HUES6 (cell line): ENCODE measurements around the gene ASB16.
"Not testable (repeated sequence)": the region's sequence is repeated elsewhere in the genome, so short reads cannot be mapped to it uniquely, and the experiment has no call there.

Source experiments
- H3K27ac ChIP-seq: 2 replicates; pipeline ENCODE4 v1.7.0; 2013; ENCODE audit warnings: low read depth, mild to moderate bottlenecking, low read length, inconsistent platforms
- H3K27me3 ChIP-seq: 2 replicates; pipeline ENCODE4 v1.6.1; 2013; ENCODE audit warnings: low read length; ENCODE audit not compliant: control insufficient read depth, insufficient read depth
- H3K36me3 ChIP-seq: 2 replicates; pipeline ENCODE4 v1.6.1; 2013; ENCODE audit warnings: low read length; ENCODE audit not compliant: control insufficient read depth, insufficient read depth
- H3K4me1 ChIP-seq: 2 replicates; pipeline ENCODE4 v1.6.1; 2013; ENCODE audit warnings: low read length; ENCODE audit not compliant: control insufficient read depth, insufficient read depth
- H3K4me3 ChIP-seq: 2 replicates; pipeline ENCODE4 v1.5.1; 2013; ENCODE audit warnings: low read depth, low read length
- H3K9ac ChIP-seq: one replicate; pipeline ENCODE4 v1.6.1; 2013; ENCODE audit warnings: mild to moderate bottlenecking, low read length
- H3K9me3 ChIP-seq: 2 replicates; pipeline ENCODE4 v1.6.1; 2013; ENCODE audit warnings: low read depth, low read length; ENCODE audit not compliant: control insufficient read depth, insufficient read depth

The ASB16 gene

GRCh38 chr17:44132275-44132821 is 38.2 kb upstream of the ASB16 start:
- Histone ChIP-seq H3K27me3 (no peaks in the 10 kb centered on the region), H3K36me3 (no peaks in the 10 kb centered on the region), H3K9me3 (no peaks in the 10 kb centered on the region), H3K4me1 (peaks cover under 1% of the 10 kb centered on the region; the same call in 1 of the 2 replicates), H3K4me3 (no peak overlapping the region), H3K27ac (no peak overlapping the region), H3K9ac (no peak overlapping the region)

- peaks cover 15% of the 10 kb centered on the region for H3K4me1 ChIP-seq
- no peak overlapping the region for H3K4me3 ChIP-seq
- H3K9me3 ChIP-seq: no peaks in the 10 kb centered on the region
- no peaks in the 10 kb centered on the region for H3K36me3 ChIP-seq
- no peaks in the 10 kb centered on the region for H3K27me3 ChIP-seq
- no peak overlapping the region for H3K27ac ChIP-seq
- no peak overlapping the region for H3K9ac ChIP-seq
Observed at GRCh38 chr17:44133918-44134476, 36.5 kb upstream of the ASB16 start.

- no peaks in the 10 kb centered on the region for H3K9me3 ChIP-seq
- no peaks in the 10 kb centered on the region for H3K36me3 ChIP-seq
- no peak overlapping the region for H3K4me3 ChIP-seq
- H3K9ac ChIP-seq: no peak overlapping the region
- no peaks in the 10 kb centered on the region for H3K27me3 ChIP-seq
- no peak overlapping the region for H3K27ac ChIP-seq
- H3K4me1 ChIP-seq: peaks cover 15% of the 10 kb centered on the region
Observed at GRCh38 chr17:44134752-44135568, 35.5 kb upstream of the ASB16 start.

- peak overlapping the region; percentile 67 for H3K9ac ChIP-seq
- peak overlapping the region; percentile 37 for H3K4me3 ChIP-seq
- H3K9me3 ChIP-seq: no peaks in the 10 kb centered on the region
- no peaks in the 10 kb centered on the region for H3K36me3 ChIP-seq
- H3K27me3 ChIP-seq: no peaks in the 10 kb centered on the region
- H3K4me1 ChIP-seq: peaks cover 24% of the 10 kb centered on the region
- H3K27ac ChIP-seq: peak overlapping the region; percentile 67; the same call in 1 of the 2 replicates
Observed at GRCh38 chr17:44137891-44138709, 32.4 kb upstream of the ASB16 start.

- not testable (repeated sequence) for H3K27ac ChIP-seq, H3K4me3 ChIP-seq, H3K9ac ChIP-seq, H3K9me3 ChIP-seq, H3K4me1 ChIP-seq, H3K27me3 ChIP-seq
- H3K36me3 ChIP-seq: peaks cover 41% of the 10 kb centered on the region
Observed at GRCh38 chr17:44143921-44144320, 26.6 kb upstream of the ASB16 start.

GRCh38 chr17:44144966-44145739 is 25.4 kb upstream of the ASB16 start:
- H3K27ac ChIP-seq: no peak overlapping the region
- H3K4me1 ChIP-seq: peaks cover 8% of the 10 kb centered on the region
- H3K9me3 ChIP-seq: no peaks in the 10 kb centered on the region
- peaks cover 53% of the 10 kb centered on the region for H3K36me3 ChIP-seq
- H3K27me3 ChIP-seq: no peaks in the 10 kb centered on the region
- no peak overlapping the region for H3K4me3 ChIP-seq
- no peak overlapping the region for H3K9ac ChIP-seq

GRCh38 chr17:44146375-44147346 is 23.8 kb upstream of the ASB16 start:
- Histone ChIP-seq H3K27ac (no peak overlapping the region), H3K9ac (peak overlapping the region; percentile 50), H3K9me3 (no peaks in the 10 kb centered on the region), H3K4me1 (peaks cover 4% of the 10 kb centered on the region; the same call in 1 of the 2 replicates), H3K4me3 (no peak overlapping the region), H3K36me3 (peaks cover 65% of the 10 kb centered on the region), H3K27me3 (no peaks in the 10 kb centered on the region)

- Histone ChIP-seq H3K4me3 (no peak overlapping the region), H3K4me1 (peaks cover under 1% of the 10 kb centered on the region; the same call in 1 of the 2 replicates), H3K9me3 (no peaks in the 10 kb centered on the region), H3K36me3 (peaks cover 72% of the 10 kb centered on the region), H3K9ac (no peak overlapping the region), H3K27me3 (no peaks in the 10 kb centered on the region), H3K27ac (no peak overlapping the region)
Observed at GRCh38 chr17:44147812-44148211, 22.7 kb upstream of the ASB16 start.

GRCh38 chr17:44149066-44149465 is 21.4 kb upstream of the ASB16 start:
- H3K27me3 ChIP-seq, H3K9me3 ChIP-seq, H3K27ac ChIP-seq, H3K9ac ChIP-seq, H3K4me3 ChIP-seq, H3K4me1 ChIP-seq: not testable (repeated sequence)
- H3K36me3 ChIP-seq: peaks cover 80% of the 10 kb centered on the region
